Naive thymus-derived CD4-positive, alpha-beta T cell (primary cell): Measurements from ENCODE around the gene TOPAZ1. TPM values are rescaled to one million over a fixed set of nuclear protein-coding genes. Genes with fewer than 3 reads are reported as not detected.

Experiments used
- ATAC-seq: fragments of 150-1000 bp; cut with Tn5 transposase; 2 replicates; pipeline ENCODE4 v1.10.0; 2021; ENCODE audit warnings: mild to moderate bottlenecking, moderate library complexity
- CTCF ChIA-PET: fragments of 350-600 bp; sonication (Branson Sonifier 250); formaldehyde crosslinking; loops from one replicate; lab custom pipeline; 2021; ENCODE audit warnings: antibody characterized with exemption; lab: Charles Lee
- POLR2A ChIA-PET: fragments of 350-600 bp; sonication (Branson Sonifier 250); formaldehyde crosslinking; loops from one replicate; lab custom pipeline; 2021; ENCODE audit warnings: antibody characterized with exemption, inconsistent platforms; lab: Charles Lee
- DNase-seq, 9 donors: peaks; one replicate each; pipeline versions ENCODE4 v3.0.0 to v3.0.0-alpha.2; 2020 to 2022; ENCODE audit warnings: mixed read lengths in 1 of 9
- H3K27ac ChIP-seq: one replicate; pipeline ENCODE4 v1.7.0; 2013; ENCODE audit warnings: mild to moderate bottlenecking, low read depth, low read length, moderate library complexity
- H3K27me3 ChIP-seq, 2 donors: one replicate each; pipeline ENCODE4 v1.7.0; 2013; ENCODE audit warnings: low read length in 2 of 2, mild to moderate bottlenecking in 2 of 2, moderate library complexity in 2 of 2; ENCODE audit not compliant: control insufficient read depth in 2 of 2, insufficient read depth in 2 of 2
- H3K36me3 ChIP-seq, 3 experiments: 1 replicate in 2 of 3; 2 replicates in 1 of 3; pipeline ENCODE4 v1.7.0; 2013; ENCODE audit warnings: low read length in 3 of 3, mild to moderate bottlenecking in 3 of 3, moderate library complexity in 1 of 3; ENCODE audit not compliant: insufficient read depth in 3 of 3, control insufficient read depth in 2 of 3
- H3K4me1 ChIP-seq, 2 donors: one replicate each; pipeline ENCODE4 v1.7.0; 2013; ENCODE audit warnings: low read length in 2 of 2, mild to moderate bottlenecking in 2 of 2, moderate library complexity in 1 of 2; ENCODE audit not compliant: control insufficient read depth in 2 of 2, insufficient read depth in 2 of 2
- H3K4me3 ChIP-seq: 2 replicates; pipeline ENCODE4 v1.7.0; 2013; ENCODE audit warnings: mild to moderate bottlenecking, low read length
- H3K9me3 ChIP-seq, 3 experiments: 1 replicate in 2 of 3; 2 replicates in 1 of 3; pipeline ENCODE4 v1.7.0; 2013; ENCODE audit warnings: low read length in 3 of 3; ENCODE audit not compliant: control insufficient read depth in 2 of 3
- H3K27ac Mint-ChIP-seq, 9 donors: one replicate each; pipeline ENCODE4 v1.8.0; 2020 to 2022; ENCODE audit warnings: mixed read lengths in 9 of 9, mild to moderate bottlenecking in 8 of 9, moderate library complexity in 5 of 9, inconsistent platforms in 2 of 9
- H3K27me3 Mint-ChIP-seq, 5 donors: one replicate each; pipeline ENCODE4 v1.8.0; 2021 to 2022; ENCODE audit warnings: mixed read lengths in 5 of 5, mild to moderate bottlenecking in 1 of 5
- H3K36me3 Mint-ChIP-seq, 5 donors: one replicate each; pipeline ENCODE4 v1.8.0; 2020 to 2022; ENCODE audit warnings: mixed read lengths in 5 of 5, mild to moderate bottlenecking in 3 of 5, inconsistent platforms in 1 of 5
- H3K4me1 Mint-ChIP-seq, 7 donors: one replicate each; pipeline ENCODE4 v1.8.0; 2020 to 2022; ENCODE audit warnings: mixed read lengths in 7 of 7, mild to moderate bottlenecking in 3 of 7, inconsistent platforms in 1 of 7
- H3K4me3 Mint-ChIP-seq, 10 donors: one replicate each; pipeline ENCODE4 v1.8.0; 2020 to 2022; ENCODE audit warnings: mild to moderate bottlenecking in 10 of 10, mixed read lengths in 10 of 10, moderate library complexity in 6 of 10, inconsistent platforms in 2 of 10
- H3K9me3 Mint-ChIP-seq, 11 donors: one replicate each; pipeline ENCODE4 v1.8.0; 2020 to 2022; ENCODE audit warnings: mixed read lengths in 11 of 11, mild to moderate bottlenecking in 4 of 11, inconsistent platforms in 1 of 11, moderate library complexity in 1 of 11
- intact Hi-C, 2 donors: fragments of 100-400 bp; cut with micrococcal nuclease; formaldehyde crosslinking; loops; one replicate each; pipeline ENCODE4 v1.15.1; 2023
- polyA plus RNA-seq, 2 donors: library from polyadenylated mRNA; unstranded; fragments of 300-500 nt; fragmentation: Illumina TruSeq; gene quantifications; one replicate each; pipeline ENCODE4 v1.2.3, GENCODE V29; 2021
- total RNA-seq, 6 experiments: library from RNA in 5 of 6; stranded (reverse) in 5 of 6; gene quantifications; 1 replicate in 5 of 6; 2 replicates in 1 of 6; pipeline ENCODE4 v1.2.3 and lab custom pipeline; 2021 to 2026

Gene TOPAZ1
- total and polyA plus RNA-seq, 7 experiments from 2014 or later: not detected

DNA sequence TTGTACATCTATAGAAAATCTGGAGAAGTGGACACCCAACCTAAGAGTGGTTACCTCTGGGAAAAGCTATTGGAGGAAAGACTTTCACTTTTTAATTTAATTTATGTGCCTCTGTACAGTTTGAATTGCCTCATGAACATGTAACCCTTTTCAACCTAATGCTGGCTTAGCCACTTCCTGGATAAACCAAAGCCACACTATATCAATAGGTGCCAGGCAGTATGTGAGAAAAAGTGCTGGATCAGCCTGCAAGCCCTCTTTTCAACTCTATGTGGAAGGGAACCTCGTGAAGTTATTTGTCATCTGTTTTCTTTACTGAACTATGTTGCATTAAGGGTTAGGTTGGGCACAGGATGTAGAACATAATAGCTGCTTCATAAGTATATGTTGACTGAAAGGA is 9.3 kb upstream of the TOPAZ1 start:
- ATAC-seq: peak; percentile 45
- no peaks in the 10 kb centered on the region for H3K27me3 ChIP-seq
- intact Hi-C loops: no loop called here
- Mint-ChIP-seq H3K27ac (no peak overlapping the region), H3K4me3 (no peak overlapping the region), H3K36me3 (no peaks in the 10 kb centered on the region), H3K27me3 (peaks cover 6 to 16% (median 8%) of the 10 kb centered on the region in 5 donors), H3K4me1 (peaks cover 4 to 23% (median 12%) of the 10 kb centered on the region in 7 donors), H3K9me3 (no peaks in the 10 kb centered on the region)
- no peaks in the 10 kb centered on the region for H3K9me3 ChIP-seq
- H3K4me1 ChIP-seq: no peaks in the 10 kb centered on the region
- no peak overlapping the region for H3K27ac ChIP-seq
- CTCF ChIA-PET: no interaction called here
- POLR2A ChIA-PET: no interaction called here
- H3K36me3 ChIP-seq: no peaks in the 10 kb centered on the region
- peak in 4 of 9 donors; percentile 2 to 22 (median 10) for DNase-seq
- no peak overlapping the region for H3K4me3 ChIP-seq

DNA sequence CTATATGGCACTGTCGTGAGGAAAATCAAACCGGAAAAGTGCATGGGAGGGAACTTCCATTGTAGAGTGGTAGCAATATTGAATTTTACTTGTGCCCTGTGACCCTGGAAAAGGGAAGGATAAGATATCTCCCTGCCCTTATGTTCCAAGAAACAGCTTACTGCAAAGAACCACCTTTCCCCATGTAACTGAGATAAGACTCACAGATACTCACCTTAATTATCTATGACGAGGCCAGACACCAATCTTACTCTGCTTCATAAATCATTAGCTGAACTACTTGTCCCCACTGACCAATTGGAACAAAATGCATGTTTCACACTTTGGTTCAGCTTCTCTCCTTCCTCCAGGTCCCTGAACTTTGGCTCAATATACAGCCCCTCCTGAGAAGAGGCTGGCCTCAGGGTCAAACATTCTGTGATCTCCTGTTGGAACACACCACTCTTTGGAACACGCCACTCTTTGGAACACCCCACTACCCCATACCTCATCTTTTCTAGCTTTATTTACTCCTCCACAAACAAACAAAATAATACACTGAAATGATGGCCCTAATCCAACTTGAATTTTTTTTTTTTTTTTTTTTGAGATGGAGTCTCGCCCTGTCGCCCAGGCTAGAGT is 6.9 kb upstream of the TOPAZ1 start:
- Histone ChIP-seq H3K27ac (no peak overlapping the region), H3K9me3 (no peaks in the 10 kb centered on the region), H3K4me1 (no peaks in the 10 kb centered on the region), H3K36me3 (no peaks in the 10 kb centered on the region), H3K27me3 (no peaks in the 10 kb centered on the region), H3K4me3 (no peak overlapping the region)
- CTCF ChIA-PET: interaction anchor here (0.9 to 1.9 kb wide), 3 partner anchors 10 to 50 kb away, joined by 3 to 6 read pairs (median 4); no protein-coding TSS in a partner anchor
- DNase-seq (no peak), ATAC-seq (no peak)
- H3K27ac Mint-ChIP-seq: no peak overlapping the region
- intact Hi-C loops: no loop called here
- peaks cover 4 to 16% (median 12%) of the 10 kb centered on the region in 7 donors for H3K4me1 Mint-ChIP-seq
- H3K4me3 Mint-ChIP-seq: no peak overlapping the region
- POLR2A ChIA-PET: interaction anchor here (0.5 kb wide), 1 partner anchor 57 kb away, joined by 3 read pairs; no protein-coding TSS in a partner anchor
- H3K27me3 Mint-ChIP-seq: peaks cover 8 to 18% (median 9%) of the 10 kb centered on the region in 5 donors
- H3K9me3 Mint-ChIP-seq: no peaks in the 10 kb centered on the region
- no peaks in the 10 kb centered on the region for H3K36me3 Mint-ChIP-seq

DNA sequence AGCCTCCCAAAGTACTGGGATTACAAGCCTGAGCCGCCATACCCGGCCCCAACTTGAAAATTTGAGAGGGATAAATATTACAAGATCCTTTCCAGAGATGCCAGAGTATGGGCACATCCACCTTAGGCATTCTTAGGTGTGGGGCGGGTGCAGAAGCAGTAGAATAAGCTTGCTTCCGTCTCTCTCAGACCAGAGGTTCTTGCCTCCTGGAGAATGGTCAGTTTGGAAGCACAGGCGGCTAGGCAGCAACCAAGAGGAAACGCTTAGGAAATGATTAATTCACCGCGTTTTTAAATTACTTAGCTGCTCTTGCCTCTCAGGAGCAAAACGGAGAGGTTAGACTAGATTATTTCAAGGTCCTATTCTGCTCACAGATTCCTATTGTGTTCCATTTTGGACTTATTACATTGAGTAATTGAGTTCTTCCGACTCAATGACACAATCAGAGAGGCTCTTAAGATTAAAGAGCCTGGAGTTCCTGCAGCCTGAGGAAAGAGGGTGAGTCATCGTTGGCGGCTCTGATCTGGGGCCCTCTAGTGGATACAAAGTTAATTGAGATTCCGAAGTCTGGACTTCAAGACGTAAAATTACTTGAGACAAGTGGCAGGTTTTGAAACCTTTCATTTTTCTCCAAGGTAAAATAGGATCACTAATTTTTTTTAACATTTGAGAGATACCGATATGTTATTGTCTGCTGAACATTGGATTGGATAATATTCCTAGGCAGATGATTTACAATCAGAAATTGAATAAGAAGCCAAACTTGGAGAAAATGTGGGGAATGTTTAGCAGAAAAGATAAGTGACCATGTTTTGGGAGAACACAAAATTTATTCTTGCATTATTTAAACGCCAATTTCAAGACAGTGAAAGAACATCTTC is 5.8 kb upstream of the TOPAZ1 start:
- H3K9me3 ChIP-seq: no peaks in the 10 kb centered on the region
- H3K27me3 Mint-ChIP-seq: peaks cover 8 to 18% (median 9%) of the 10 kb centered on the region in 5 donors
- ATAC-seq (peak; percentile 96), DNase-seq (peak in 8 of 9 donors; percentile 36 to 71 (median 64))
- peak overlapping the region in 2 of 10 donors; percentile 5 to 23 for H3K4me3 Mint-ChIP-seq
- no peaks in the 10 kb centered on the region for H3K9me3 Mint-ChIP-seq
- H3K36me3 ChIP-seq: no peaks in the 10 kb centered on the region
- intact Hi-C loops: loop anchor here (1.0 kb wide), 3 partner anchors 38 to 1074 kb away; no protein-coding TSS in a partner anchor
- ChIA-PET POLR2A (no interaction called here), CTCF (interaction anchor here (0.7 to 1.9 kb wide), 4 partner anchors 9 to 51 kb away, joined by 3 to 6 read pairs (median 4); no protein-coding TSS in a partner anchor)
- no peak overlapping the region for H3K27ac Mint-ChIP-seq
- peaks cover 4 to 16% (median 12%) of the 10 kb centered on the region in 7 donors for H3K4me1 Mint-ChIP-seq
- H3K27ac ChIP-seq: no peak overlapping the region
- H3K4me1 ChIP-seq: no peaks in the 10 kb centered on the region
- no peaks in the 10 kb centered on the region for H3K27me3 ChIP-seq
- H3K36me3 Mint-ChIP-seq: no peaks in the 10 kb centered on the region
- no peak overlapping the region for H3K4me3 ChIP-seq

DNA sequence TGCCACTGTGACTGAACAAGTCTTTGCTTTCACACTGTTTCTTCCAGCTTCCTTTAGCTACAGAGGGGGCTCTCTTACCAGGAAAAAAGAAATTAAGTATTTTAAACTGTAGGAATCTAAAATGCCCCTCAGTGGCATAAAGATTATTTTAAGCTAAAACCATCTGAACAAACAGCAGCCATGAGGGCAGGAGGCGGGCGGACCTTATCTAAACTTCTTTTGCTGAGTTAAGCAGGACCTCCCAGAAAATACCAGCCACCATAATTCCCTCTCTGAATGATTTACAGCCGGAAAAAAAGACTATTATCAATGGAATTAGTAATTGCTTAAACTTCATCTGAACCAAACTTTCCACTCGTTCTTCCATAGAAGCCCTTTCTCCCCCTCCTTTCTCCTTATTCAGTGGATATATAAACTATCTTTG is 5.2 kb upstream of the TOPAZ1 start:
- Mint-ChIP-seq H3K4me3 (no peak overlapping the region), H3K9me3 (peaks cover 0 to 4% (median 0%) of the 10 kb centered on the region in 11 donors), H3K36me3 (peaks cover 0 to 3% (median 0%) of the 10 kb centered on the region in 5 donors), H3K27ac (no peak overlapping the region), H3K4me1 (peaks cover 4 to 16% (median 12%) of the 10 kb centered on the region in 7 donors), H3K27me3 (peaks cover 8 to 18% (median 13%) of the 10 kb centered on the region in 5 donors)
- no peaks in the 10 kb centered on the region for H3K27me3 ChIP-seq
- H3K4me3 ChIP-seq: no peak overlapping the region
- no peaks in the 10 kb centered on the region for H3K36me3 ChIP-seq
- DNase-seq (no peak), ATAC-seq (no peak)
- no peaks in the 10 kb centered on the region for H3K9me3 ChIP-seq
- ChIA-PET CTCF (interaction anchor here (0.7 to 1.9 kb wide), 2 partner anchors 9 to 52 kb away, joined by 3 to 6 read pairs; no protein-coding TSS in a partner anchor), POLR2A (no interaction called here)
- H3K4me1 ChIP-seq: no peaks in the 10 kb centered on the region
- no peak overlapping the region for H3K27ac ChIP-seq
- intact Hi-C loops: loop anchor here (1.0 kb wide), 3 partner anchors 38 to 1074 kb away; no protein-coding TSS in a partner anchor

DNA sequence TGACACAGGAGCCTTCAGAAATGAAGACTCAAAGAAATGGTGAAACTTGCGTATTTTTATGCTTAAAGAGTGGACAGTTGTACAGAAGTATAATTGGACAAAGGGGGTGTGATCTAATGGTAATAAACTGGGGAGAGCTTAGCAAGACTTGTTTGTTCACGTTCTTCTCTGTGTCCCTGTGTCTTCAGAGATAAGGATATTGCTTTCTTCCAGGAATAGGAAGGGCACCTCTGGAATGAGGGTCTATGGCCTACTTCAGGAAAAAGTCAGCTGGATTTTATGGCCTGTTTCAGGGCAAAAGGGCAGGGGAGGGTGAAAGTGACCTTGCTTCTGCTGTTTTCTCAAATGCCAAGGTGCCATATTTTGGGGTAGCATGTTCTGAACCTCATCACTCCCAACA is 4.5 kb upstream of the TOPAZ1 start:
- Mint-ChIP-seq H3K4me1 (peaks cover 4 to 16% (median 12%) of the 10 kb centered on the region in 7 donors), H3K4me3 (no peak overlapping the region), H3K27ac (peak overlapping the region in 1 of 9 donors; percentile 5), H3K36me3 (peaks cover 0 to 3% (median 0%) of the 10 kb centered on the region in 5 donors), H3K9me3 (peaks cover 0 to 4% (median 0%) of the 10 kb centered on the region in 11 donors), H3K27me3 (peaks cover 8 to 18% (median 13%) of the 10 kb centered on the region in 5 donors)
- Histone ChIP-seq H3K4me1 (no peaks in the 10 kb centered on the region), H3K4me3 (no peak overlapping the region), H3K36me3 (no peaks in the 10 kb centered on the region), H3K27me3 (no peaks in the 10 kb centered on the region), H3K27ac (no peak overlapping the region), H3K9me3 (no peaks in the 10 kb centered on the region)
- ATAC-seq (no peak), DNase-seq (no peak)
- intact Hi-C loops: no loop called here
- ChIA-PET CTCF (interaction anchor here (0.6 to 0.7 kb wide), 2 partner anchors 10 to 675 kb away, joined by 3 read pairs; no protein-coding TSS in a partner anchor), POLR2A (no interaction called here)

DNA sequence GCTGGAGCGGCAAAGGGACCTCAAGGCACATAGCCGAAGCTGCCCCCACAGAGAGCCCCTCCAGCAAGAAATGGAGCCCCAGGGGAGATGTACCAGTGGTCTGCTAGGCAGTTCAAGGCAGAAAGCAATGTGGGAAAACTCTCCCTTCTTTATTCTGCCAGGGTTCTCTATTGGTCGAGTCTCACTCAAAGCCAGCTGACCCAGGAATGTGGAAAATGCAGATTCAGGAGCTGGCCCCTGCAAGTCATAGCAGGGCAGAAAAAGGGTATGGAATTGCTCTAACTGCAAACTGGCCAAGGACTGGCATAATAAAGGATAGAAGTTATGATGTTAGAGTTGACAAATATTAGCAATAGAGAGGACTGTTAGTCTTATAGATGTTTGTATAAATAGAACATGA is 4.0 kb upstream of the TOPAZ1 start:
- Mint-ChIP-seq H3K9me3 (peaks cover 0 to 4% (median 0%) of the 10 kb centered on the region in 11 donors), H3K4me1 (peaks cover 4 to 11% (median 8%) of the 10 kb centered on the region in 7 donors), H3K4me3 (no peak overlapping the region), H3K27me3 (peaks cover 8 to 15% (median 13%) of the 10 kb centered on the region in 5 donors), H3K27ac (no peak overlapping the region), H3K36me3 (peaks cover 0 to 3% (median 0%) of the 10 kb centered on the region in 5 donors)
- ATAC-seq (no peak), DNase-seq (no peak)
- Histone ChIP-seq H3K9me3 (no peaks in the 10 kb centered on the region), H3K4me3 (no peak overlapping the region), H3K27me3 (no peaks in the 10 kb centered on the region), H3K36me3 (no peaks in the 10 kb centered on the region), H3K27ac (no peak overlapping the region), H3K4me1 (no peaks in the 10 kb centered on the region)
- POLR2A ChIA-PET: no interaction called here
- intact Hi-C loops: no loop called here
- CTCF ChIA-PET: interaction anchor here (1.0 to 1.1 kb wide), 2 partner anchors 9 to 37 kb away, joined by 4 read pairs; no protein-coding TSS in a partner anchor
